H9 (cell line): ENCODE data around the gene COL4A1. TPM values are rescaled to one million over a fixed set of nuclear protein-coding genes. Genes with fewer than 3 reads are reported as not detected.

Experiments
- DNase-seq: peaks from one replicate; pipeline ENCODE4 v3.0.0-alpha.2; 2017
- H2AFZ ChIP-seq: one replicate; pipeline ENCODE4 v1.6.1; 2013; ENCODE audit warnings: mild to moderate bottlenecking, low read length, control low read depth, moderate library complexity
- H2AK5ac ChIP-seq: 2 replicates; pipeline ENCODE4 v1.6.1; 2013; ENCODE audit warnings: low read length, control low read depth, mixed read lengths; ENCODE audit not compliant: insufficient read length
- H2BK120ac ChIP-seq: one replicate; pipeline ENCODE4 v1.6.1; 2013; ENCODE audit warnings: low read depth, mild to moderate bottlenecking, low read length, control low read depth, inconsistent platforms; ENCODE audit not compliant: poor library complexity, severe bottlenecking
- H2BK12ac ChIP-seq: 2 replicates; pipeline ENCODE4 v1.6.1; 2013; ENCODE audit warnings: low read length, control low read depth, mixed read lengths, low read depth; ENCODE audit not compliant: insufficient read length
- H2BK15ac ChIP-seq: 2 replicates; pipeline ENCODE4 v1.6.1; 2013; ENCODE audit warnings: low read depth, low read length, control low read depth
- H2BK20ac ChIP-seq: one replicate; pipeline ENCODE4 v1.6.1; 2013; ENCODE audit warnings: low read depth, mild to moderate bottlenecking, low read length, control low read depth, inconsistent platforms; ENCODE audit not compliant: poor library complexity, severe bottlenecking
- H2BK5ac ChIP-seq: 2 replicates; pipeline ENCODE4 v1.6.1; 2013; ENCODE audit warnings: low read length, control low read depth, mixed read lengths; ENCODE audit not compliant: insufficient read length
- H3K14ac ChIP-seq: 2 replicates; pipeline ENCODE4 v1.6.1; 2013; ENCODE audit warnings: low read length, control low read depth; ENCODE audit not compliant: insufficient read depth
- H3K18ac ChIP-seq: 2 replicates; pipeline ENCODE4 v1.6.1; 2013; ENCODE audit warnings: low read depth, mild to moderate bottlenecking, mixed read lengths, low read length, control low read depth; ENCODE audit not compliant: insufficient read length
- H3K23ac ChIP-seq: 2 replicates; pipeline ENCODE4 v1.6.1; 2013; ENCODE audit warnings: low read length, control low read depth, mixed read lengths, low read depth; ENCODE audit not compliant: insufficient read length
- H3K23me2 ChIP-seq: 2 replicates; pipeline ENCODE4 v1.6.1; 2013; ENCODE audit warnings: low read depth, mild to moderate bottlenecking, mixed read lengths, low read length, control low read depth; ENCODE audit not compliant: insufficient read length, poor library complexity, severe bottlenecking
- H3K27ac ChIP-seq: 2 replicates; pipeline ENCODE4 v1.5.1; 2013; ENCODE audit warnings: low read length, control low read depth, mixed read lengths, low read depth; ENCODE audit not compliant: insufficient read length
- H3K27me3 ChIP-seq: 2 replicates; pipeline ENCODE4 v1.6.1; 2013; ENCODE audit warnings: low read length, control low read depth, inconsistent platforms; ENCODE audit not compliant: insufficient read depth
- H3K4ac ChIP-seq: 2 replicates; pipeline ENCODE4 v1.6.1; 2013; ENCODE audit warnings: low read depth, mild to moderate bottlenecking, control low read depth, inconsistent platforms, low read length, moderate library complexity
- H3K4me1 ChIP-seq: 2 replicates; pipeline ENCODE4 v1.6.1; 2013; ENCODE audit warnings: low read length, control low read depth, inconsistent platforms; ENCODE audit not compliant: insufficient read depth
- H3K4me2 ChIP-seq: 2 replicates; pipeline ENCODE4 v1.6.1; 2013; ENCODE audit warnings: low read length, control low read depth, mixed read lengths; ENCODE audit not compliant: insufficient read length, insufficient read depth
- H3K56ac ChIP-seq: 2 replicates; pipeline ENCODE4 v1.6.1; 2013; ENCODE audit warnings: low read depth, mild to moderate bottlenecking, mixed read lengths, low read length, control low read depth; ENCODE audit not compliant: insufficient read length
- H3K79me1 ChIP-seq: 2 replicates; pipeline ENCODE4 v1.6.1; 2013; ENCODE audit warnings: low read depth, mild to moderate bottlenecking, moderate library complexity, low read length, control low read depth, inconsistent platforms; ENCODE audit not compliant: insufficient read depth, poor library complexity, severe bottlenecking
- H3K79me2 ChIP-seq: 2 replicates; pipeline ENCODE4 v1.6.1; 2013; ENCODE audit warnings: low read length, control low read depth, inconsistent platforms; ENCODE audit not compliant: insufficient read depth
- H3K9ac ChIP-seq: 2 replicates; pipeline ENCODE4 v1.6.1; 2013; ENCODE audit warnings: low read length, control low read depth, mixed read lengths; ENCODE audit not compliant: insufficient read length; ENCODE audit errors: extremely low read depth
- H3K9me3 ChIP-seq: one replicate; pipeline ENCODE4 v1.6.1; 2013; ENCODE audit warnings: low read depth, low read length, inconsistent platforms; ENCODE audit not compliant: control insufficient read depth
- H3T11ph ChIP-seq: one replicate; pipeline ENCODE4 v1.6.1; 2013; ENCODE audit warnings: mild to moderate bottlenecking, low read length, control low read depth, inconsistent platforms
- H4K20me1 ChIP-seq: one replicate; pipeline ENCODE4 v1.6.1; 2013; ENCODE audit not compliant: control insufficient read depth, insufficient read length, insufficient read depth
- H4K5ac ChIP-seq: 2 replicates; pipeline ENCODE4 v1.6.1; 2013; ENCODE audit warnings: low read depth, mild to moderate bottlenecking, mixed read lengths, low read length, control low read depth; ENCODE audit not compliant: insufficient read length
- H4K8ac ChIP-seq: replicated peaks from 2 replicates; pipeline ENCODE4 v1.6.1; 2013; ENCODE audit warnings: low read length, control low read depth, mixed read lengths, low read depth; ENCODE audit not compliant: insufficient read length
- H4K91ac ChIP-seq: 2 replicates; pipeline ENCODE4 v1.6.1; 2013; ENCODE audit warnings: low read depth, mild to moderate bottlenecking, moderate library complexity, mixed read lengths, low read length, control low read depth; ENCODE audit not compliant: insufficient read length
- H3K27ac Mint-ChIP-seq, 3 experiments: 2 replicates in 2 of 3; 3 replicates in 1 of 3; pipeline ENCODE4 v1.8.0; 2020 to 2021; ENCODE audit warnings: mixed read lengths in 3 of 3, mild to moderate bottlenecking in 1 of 3, moderate library complexity in 1 of 3
- H3K27me3 Mint-ChIP-seq: 2 replicates; pipeline ENCODE4 v1.8.0; 2021; ENCODE audit warnings: low read depth, mild to moderate bottlenecking, moderate library complexity, mixed read lengths
- H3K36me3 Mint-ChIP-seq, 3 experiments: 2 replicates in 2 of 3; 3 replicates in 1 of 3; pipeline ENCODE4 v1.8.0; 2020 to 2021; ENCODE audit warnings: low read depth in 3 of 3, mixed read lengths in 3 of 3; ENCODE audit not compliant: insufficient read depth in 1 of 3
- H3K4me1 Mint-ChIP-seq, 2 experiments: 2 replicates each; pipeline ENCODE4 v1.8.0; 2020; ENCODE audit warnings: mixed read lengths in 2 of 2
- H3K4me3 Mint-ChIP-seq, 2 experiments: 2 replicates in 1 of 2; 3 replicates in 1 of 2; pipeline ENCODE4 v1.8.0; 2020 to 2021; ENCODE audit warnings: mild to moderate bottlenecking in 2 of 2, mixed read lengths in 2 of 2, moderate library complexity in 1 of 2
- H3K9me3 Mint-ChIP-seq, 2 experiments: 2 replicates in 1 of 2; 3 replicates in 1 of 2; pipeline ENCODE4 v1.8.0; 2020; ENCODE audit warnings: mild to moderate bottlenecking in 2 of 2, mixed read lengths in 2 of 2, moderate library complexity in 1 of 2
- WGBS: extraction: QIAGEN DNeasy Blood & Tissue Kit; methylation state at CpG from one replicate; pipeline ENCODE4 v1.1.7; 2013; ENCODE audit warnings: missing lambda C conversion rate, low lambda C conversion rate, mixed read lengths; ENCODE audit not compliant: insufficient read length; ENCODE audit errors: extremely low coverage; 5-methylcytosine and 5-hydroxymethylcytosine counted together
- total RNA-seq: library from RNA; stranded (reverse); gene quantifications from 2 replicates; pipeline ENCODE4 v1.2.1, GENCODE V29; 2021
- TF ChIP-seq, protein P1 (sequence below): fragments of 200-600 bp; sonication (generic); conservative IDR thresholded peaks from 3 replicates; pipeline ENCODE4 v1.8.0; 2021; ENCODE audit warnings: antibody characterized with exemption, mild to moderate bottlenecking

The COL4A1 gene
- total RNA-seq, 1 experiment from 2014 or later = 73.1 TPM

DNA sequence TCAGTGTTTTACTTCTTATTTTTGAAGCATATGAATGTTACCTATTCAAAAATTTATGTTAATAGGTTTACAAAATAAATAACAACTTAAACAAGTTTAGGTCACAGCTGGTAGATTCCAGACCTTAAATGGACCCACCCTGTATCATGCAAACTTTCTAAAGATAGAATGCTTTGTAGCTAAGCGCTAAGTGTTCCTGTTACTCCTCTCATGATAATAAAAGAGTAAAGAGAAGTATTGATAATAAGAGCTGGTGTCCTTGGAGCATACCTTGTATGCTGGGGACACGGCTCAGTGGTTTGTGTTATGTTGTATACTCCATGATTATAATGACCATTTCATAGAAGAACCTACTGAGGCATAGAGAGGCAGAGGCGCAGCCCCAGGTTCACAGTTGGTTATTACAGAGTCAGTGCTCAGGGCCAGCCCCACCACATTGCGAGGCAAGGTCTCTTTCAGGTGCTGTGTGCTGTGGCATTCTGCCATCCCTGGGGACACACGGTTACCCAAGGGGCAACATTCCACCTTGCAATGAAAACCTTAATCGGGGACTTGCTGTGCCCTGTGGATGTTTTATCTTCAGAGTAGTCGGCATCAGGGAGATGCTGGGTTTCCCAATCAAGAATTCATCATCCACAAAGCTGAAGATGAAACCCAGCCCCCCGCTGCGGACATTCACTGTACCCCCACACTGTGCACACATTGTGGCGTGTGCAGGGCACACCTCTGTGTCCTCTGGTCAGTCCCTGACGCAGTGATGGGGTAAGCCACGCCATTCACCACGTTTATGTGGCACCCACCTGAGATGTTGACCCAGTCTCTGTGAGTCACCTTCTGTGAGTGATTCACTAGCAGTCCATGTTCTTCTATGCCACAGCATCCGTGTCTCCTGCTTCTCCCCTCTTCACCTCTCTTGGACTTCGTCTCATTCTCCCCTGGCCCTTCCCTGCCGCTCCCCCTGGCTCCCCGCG is 186.7 kb downstream of the COL4A1 start:
- DNase-seq = peak; percentile 15
- TF ChIP-seq, protein P1, sequence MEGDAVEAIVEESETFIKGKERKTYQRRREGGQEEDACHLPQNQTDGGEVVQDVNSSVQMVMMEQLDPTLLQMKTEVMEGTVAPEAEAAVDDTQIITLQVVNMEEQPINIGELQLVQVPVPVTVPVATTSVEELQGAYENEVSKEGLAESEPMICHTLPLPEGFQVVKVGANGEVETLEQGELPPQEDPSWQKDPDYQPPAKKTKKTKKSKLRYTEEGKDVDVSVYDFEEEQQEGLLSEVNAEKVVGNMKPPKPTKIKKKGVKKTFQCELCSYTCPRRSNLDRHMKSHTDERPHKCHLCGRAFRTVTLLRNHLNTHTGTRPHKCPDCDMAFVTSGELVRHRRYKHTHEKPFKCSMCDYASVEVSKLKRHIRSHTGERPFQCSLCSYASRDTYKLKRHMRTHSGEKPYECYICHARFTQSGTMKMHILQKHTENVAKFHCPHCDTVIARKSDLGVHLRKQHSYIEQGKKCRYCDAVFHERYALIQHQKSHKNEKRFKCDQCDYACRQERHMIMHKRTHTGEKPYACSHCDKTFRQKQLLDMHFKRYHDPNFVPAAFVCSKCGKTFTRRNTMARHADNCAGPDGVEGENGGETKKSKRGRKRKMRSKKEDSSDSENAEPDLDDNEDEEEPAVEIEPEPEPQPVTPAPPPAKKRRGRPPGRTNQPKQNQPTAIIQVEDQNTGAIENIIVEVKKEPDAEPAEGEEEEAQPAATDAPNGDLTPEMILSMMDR = no peak
- Histone ChIP-seq H2BK20ac (no peak overlapping the region), H4K8ac (no peak overlapping the region), H2BK5ac (no peak overlapping the region), H2AK5ac (no peak overlapping the region), H3K27ac (no peak overlapping the region), H3K14ac (no peak overlapping the region), H4K20me1 (no peaks in the 10 kb centered on the region), H3K4me1 (no peaks in the 10 kb centered on the region), H3K27me3 (no peaks in the 10 kb centered on the region), H3K23ac (no peak overlapping the region), H3K23me2 (no peaks in the 10 kb centered on the region), H2BK15ac (no peak overlapping the region), H4K5ac (no peak overlapping the region), H2BK120ac (no peak overlapping the region), H2AFZ (no peak overlapping the region), H4K91ac (no peak overlapping the region), H3K79me1 (no peaks in the 10 kb centered on the region), H3K56ac (no peak overlapping the region), H3K9me3 (no peaks in the 10 kb centered on the region), H2BK12ac (no peak overlapping the region), H3K18ac (no peak overlapping the region), H3K79me2 (no peaks in the 10 kb centered on the region), H3K9ac (no peak overlapping the region), H3K4me2 (no peak overlapping the region), H3T11ph (no peak overlapping the region), H3K4ac (no peak overlapping the region)
- peaks cover 27 to 36% of the 10 kb centered on the region in 2 experiments for H3K4me1 Mint-ChIP-seq
- H3K27me3 Mint-ChIP-seq = peaks cover 22% of the 10 kb centered on the region
- no peak overlapping the region for H3K27ac Mint-ChIP-seq
- H3K9me3 Mint-ChIP-seq = no peaks in the 10 kb centered on the region
- no peaks in the 10 kb centered on the region for H3K36me3 Mint-ChIP-seq
- no peak overlapping the region for H3K4me3 Mint-ChIP-seq
- no CpG with 5 or more reads among the region's 18 CpGs for WGBS
